OCI-LY7 (cell line): ENCODE data around the gene B3GLCT.

Source experiments
- EZH2phosphoT487 ChIP-seq: fragments of 200-600 bp; sonication (generic); IDR thresholded peaks from 2 replicates; pipeline ENCODE4 v1.6.1; 2018; ENCODE audit warnings: low read depth, borderline replicate concordance, mild to moderate bottlenecking, mixed run types, antibody characterized with exemption, low read length, moderate library complexity, mixed read lengths
- TF ChIP-seq, protein P1 (sequence below): fragments of 200-600 bp; sonication (generic); conservative IDR thresholded peaks from 2 replicates; pipeline ENCODE4 v1.5.1; 2014; ENCODE audit warnings: mild to moderate bottlenecking, antibody characterized with exemption, low read length, moderate library complexity, mixed read lengths

GRCh38 chr13:31346891-31347290, 147.1 kb downstream of the B3GLCT start:
- TF ChIP-seq, protein P1, sequence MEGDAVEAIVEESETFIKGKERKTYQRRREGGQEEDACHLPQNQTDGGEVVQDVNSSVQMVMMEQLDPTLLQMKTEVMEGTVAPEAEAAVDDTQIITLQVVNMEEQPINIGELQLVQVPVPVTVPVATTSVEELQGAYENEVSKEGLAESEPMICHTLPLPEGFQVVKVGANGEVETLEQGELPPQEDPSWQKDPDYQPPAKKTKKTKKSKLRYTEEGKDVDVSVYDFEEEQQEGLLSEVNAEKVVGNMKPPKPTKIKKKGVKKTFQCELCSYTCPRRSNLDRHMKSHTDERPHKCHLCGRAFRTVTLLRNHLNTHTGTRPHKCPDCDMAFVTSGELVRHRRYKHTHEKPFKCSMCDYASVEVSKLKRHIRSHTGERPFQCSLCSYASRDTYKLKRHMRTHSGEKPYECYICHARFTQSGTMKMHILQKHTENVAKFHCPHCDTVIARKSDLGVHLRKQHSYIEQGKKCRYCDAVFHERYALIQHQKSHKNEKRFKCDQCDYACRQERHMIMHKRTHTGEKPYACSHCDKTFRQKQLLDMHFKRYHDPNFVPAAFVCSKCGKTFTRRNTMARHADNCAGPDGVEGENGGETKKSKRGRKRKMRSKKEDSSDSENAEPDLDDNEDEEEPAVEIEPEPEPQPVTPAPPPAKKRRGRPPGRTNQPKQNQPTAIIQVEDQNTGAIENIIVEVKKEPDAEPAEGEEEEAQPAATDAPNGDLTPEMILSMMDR: no peak
- TF ChIP-seq EZH2phosphoT487: no peak
